Esophagus mucosa (tissue), 1 donor: ENCODE results near the gene TSPAN2. TPM values are rescaled to one million over a fixed set of nuclear protein-coding genes. Genes with fewer than 3 reads are reported as not detected.

Source experiments
- ATAC-seq: fragments of 200-7000 bp; cut with Tn5 transposase; one replicate; pipeline ENCODE4 v1.9.1; 2020
- total RNA-seq: library from RNA; stranded (reverse); gene quantifications from one replicate; pipeline ENCODE4 v1.2.4, GENCODE V29; 2023
- donor health status: DM: yes; HTN: yes; CAD: no.

TSPAN2 gene
- 0.68 TPM for total RNA-seq

- ATAC-seq, result peak; percentile 64
Observed at GRCh38 chr1:115089420-115090185, at the start of gene TSPAN2. Gene TSPAN2 (minus strand): TSS chr1:115089503. CDS start chr1:115089432, 71 bp downstream.

DNA sequence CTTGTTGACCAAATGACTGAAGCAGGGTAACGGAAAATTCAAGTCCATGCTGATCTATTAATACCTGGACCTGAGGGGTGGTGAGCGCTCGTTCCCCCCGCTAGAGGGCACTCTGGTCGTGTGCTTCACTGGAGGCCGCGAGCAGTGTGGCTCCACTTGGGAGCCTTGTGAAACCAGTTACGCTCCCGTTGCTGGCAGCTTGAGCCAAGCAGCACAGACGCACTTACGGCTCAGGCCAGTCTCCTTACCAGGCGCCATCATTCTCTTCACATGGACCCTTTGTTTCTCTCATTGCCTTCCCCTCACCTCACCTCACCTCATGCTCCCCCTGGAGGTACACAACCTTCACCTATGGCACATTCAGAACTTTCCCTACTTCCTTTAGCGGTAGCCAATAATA, 49.7 kb upstream of the TSPAN2 start:
- peak; percentile 96 for ATAC-seq

DNA sequence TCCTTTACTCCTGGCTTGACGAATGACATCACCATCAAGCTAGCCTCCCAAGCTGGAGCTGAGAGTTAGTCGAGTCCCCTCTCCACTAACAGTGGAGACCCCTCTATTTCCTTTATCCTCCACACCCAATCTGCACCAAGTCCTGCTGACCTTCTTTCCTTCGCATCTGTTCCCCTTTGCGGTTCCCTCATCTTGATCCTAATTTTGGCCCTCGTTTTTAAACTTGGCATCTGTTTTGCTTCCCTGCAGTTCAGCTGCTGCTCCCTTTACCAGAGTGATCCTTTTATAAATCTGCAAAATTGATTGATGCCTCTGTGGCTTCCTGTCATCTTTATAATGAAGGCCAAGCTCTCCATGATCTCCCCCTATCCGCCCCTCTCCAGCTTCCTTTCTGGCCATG, 49.0 kb upstream of the TSPAN2 start:
- no peak for ATAC-seq

GRCh38 chr1:115137191-115137590, 47.9 kb upstream of the TSPAN2 start:
- no peak for ATAC-seq

DNA sequence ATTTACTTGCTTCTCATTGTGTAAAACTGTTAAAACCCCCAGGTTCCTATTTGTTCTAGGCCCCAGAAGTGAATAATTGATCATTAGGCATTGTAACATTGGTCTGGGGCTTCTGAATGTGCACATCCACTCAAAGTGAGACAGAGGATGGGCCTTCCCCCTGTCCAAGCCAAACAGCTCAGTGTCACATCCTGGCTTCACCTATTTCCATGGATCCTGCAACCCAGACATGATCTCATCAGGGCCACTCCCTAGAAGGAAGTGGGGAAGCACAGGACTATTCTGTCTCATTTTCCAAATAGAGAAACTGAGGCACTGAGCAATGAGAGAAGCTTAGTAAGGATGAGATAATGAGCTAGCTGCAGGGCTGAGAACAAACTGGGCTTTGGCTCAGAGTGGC, 47.4 kb upstream of the TSPAN2 start:
- no peak for ATAC-seq

DNA sequence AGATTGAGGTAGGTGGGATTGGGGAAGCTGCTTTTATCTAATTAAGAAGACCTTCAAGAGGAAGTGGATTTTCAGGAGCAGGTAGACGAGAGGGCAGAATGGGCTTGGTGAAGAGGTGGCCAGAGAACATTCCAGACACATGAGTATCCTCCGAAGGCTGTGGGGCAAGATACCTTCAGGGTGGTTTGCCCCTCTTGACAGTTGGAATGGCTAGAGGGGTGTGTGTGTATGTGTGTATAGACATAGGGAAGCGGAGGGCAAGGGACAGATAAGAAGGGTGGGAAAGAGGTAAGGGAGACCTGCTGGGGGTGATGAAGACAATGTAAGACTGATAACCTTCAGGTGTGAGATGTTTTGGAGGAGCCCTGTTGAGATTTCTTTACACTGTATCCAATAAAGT, 46.8 kb upstream of the TSPAN2 start:
- ATAC-seq, result no peak

- no peak for ATAC-seq
Observed at GRCh38 chr1:115135681-115136080, 46.4 kb upstream of the TSPAN2 start.

DNA sequence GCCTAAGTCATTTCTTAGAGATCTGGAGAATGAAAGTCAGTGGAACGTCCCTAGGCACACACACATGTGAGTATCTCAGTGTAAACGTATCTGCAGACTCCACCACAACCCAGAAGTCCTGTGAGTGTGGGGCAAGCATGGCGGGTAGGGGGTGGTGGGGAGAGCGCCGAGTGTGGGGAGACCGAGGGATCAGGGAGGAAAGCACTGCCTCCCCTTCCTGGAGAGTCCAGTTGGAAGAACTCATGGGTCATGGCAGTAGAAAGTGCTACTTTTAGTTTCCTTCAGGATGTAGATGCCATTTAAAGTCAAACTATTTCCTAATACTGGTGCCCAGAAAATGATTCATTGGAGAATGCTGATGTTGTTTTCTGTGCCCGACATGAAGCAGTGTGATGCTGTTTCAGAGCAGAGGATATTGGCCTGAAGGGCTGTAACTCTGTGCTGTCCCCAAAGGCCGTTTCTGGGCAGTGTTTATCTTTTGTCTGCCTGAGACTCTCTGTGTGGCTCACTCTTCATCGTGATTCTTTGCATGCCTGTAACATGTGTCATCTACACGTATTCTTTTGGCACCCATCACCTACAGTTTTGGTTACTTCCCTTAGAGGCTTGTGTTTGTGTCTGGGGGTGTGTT, 45.7 kb upstream of the TSPAN2 start:
- ATAC-seq, result no peak

GRCh38 chr1:115134231-115134630, 44.9 kb upstream of the TSPAN2 start:
- no peak for ATAC-seq

DNA sequence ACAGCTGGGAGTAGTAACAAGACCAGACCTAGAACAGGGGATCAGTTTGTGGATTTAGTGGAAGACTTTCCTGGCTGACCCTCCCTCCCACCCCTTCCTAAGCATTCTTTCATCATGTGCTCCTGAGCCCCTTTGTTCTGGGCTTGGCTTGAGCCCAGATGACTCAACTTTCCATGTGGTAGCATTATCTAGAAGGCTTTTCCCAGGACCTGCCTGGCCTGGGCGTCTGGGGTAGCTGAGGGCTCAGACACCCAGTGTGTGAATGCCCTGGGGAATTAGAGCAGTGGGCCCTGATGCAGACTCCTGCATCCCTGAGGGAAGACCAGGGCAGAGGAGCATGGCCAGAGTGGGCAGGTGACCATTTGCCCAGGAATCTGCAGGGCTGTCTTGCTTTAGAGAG, 44.1 kb upstream of the TSPAN2 start:
- no peak for ATAC-seq

DNA sequence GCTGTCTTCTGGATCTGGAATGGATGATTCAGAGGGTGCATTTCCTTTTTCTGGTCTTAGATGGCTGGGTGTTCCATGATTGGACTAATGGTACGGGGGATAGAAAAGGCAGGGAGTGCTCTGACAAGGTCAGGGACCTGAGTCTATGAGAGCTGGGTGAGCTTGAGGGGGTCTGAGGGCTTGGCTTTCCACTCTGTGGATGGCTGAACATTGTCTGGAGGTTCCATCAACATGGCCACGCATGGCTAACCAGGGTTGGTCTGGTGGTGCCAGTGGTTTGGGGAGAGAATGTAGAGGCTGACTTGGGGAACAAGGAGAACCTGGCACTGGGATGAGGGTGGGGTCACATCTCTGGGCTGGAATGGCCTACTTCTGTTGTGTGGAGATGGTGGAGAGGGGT, 41.5 kb upstream of the TSPAN2 start:
- ATAC-seq, result no peak

GRCh38 chr1:115129071-115129640, 39.9 kb upstream of the TSPAN2 start:
- ATAC-seq, result no peak

DNA sequence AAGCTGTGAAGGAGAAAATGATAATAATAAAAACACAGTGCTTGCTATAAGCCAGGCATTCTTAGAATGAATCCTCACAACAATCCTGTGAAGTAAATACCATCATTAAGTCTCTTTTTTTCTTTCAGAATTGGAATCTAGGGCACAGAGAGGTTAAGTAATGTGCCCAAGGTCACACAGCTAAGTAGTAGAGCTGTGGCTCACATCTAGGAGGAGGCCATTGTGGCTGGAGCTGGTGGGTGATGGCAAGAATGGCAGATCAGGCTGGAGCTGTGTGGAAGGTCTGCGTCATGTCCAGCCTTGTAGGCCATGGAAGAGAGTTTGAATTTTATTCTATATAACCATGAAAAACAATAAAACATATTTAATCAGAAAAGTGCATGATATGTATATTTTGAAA, 38.2 kb upstream of the TSPAN2 start:
- ATAC-seq, result no peak

- no peak for ATAC-seq
Observed at GRCh38 chr1:115126516-115126915, 37.2 kb upstream of the TSPAN2 start.

DNA sequence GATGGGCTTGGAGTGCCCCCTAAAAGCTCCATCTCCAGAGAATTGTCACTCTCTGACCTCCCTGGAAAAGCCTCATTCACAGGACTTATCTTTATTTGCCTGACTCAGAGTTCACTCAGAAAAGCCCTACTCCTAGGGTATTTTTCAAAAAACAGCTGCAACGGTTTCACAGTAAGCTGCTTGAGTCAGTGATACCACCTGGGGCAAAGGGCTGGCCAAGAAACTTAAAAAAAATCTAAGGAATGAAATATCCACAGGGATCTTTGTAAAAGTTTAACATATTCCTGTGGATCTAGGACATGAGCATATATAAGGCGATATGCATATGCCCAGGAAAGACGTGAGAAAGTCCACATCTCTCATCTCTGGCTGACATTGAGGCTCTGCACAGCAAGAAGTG, 33.8 kb upstream of the TSPAN2 start:
- ATAC-seq, result no peak

GRCh38 chr1:115121793-115122192, 32.5 kb upstream of the TSPAN2 start:
- no peak for ATAC-seq

GRCh38 chr1:115120296-115120695, 31.0 kb upstream of the TSPAN2 start:
- ATAC-seq, result no peak

DNA sequence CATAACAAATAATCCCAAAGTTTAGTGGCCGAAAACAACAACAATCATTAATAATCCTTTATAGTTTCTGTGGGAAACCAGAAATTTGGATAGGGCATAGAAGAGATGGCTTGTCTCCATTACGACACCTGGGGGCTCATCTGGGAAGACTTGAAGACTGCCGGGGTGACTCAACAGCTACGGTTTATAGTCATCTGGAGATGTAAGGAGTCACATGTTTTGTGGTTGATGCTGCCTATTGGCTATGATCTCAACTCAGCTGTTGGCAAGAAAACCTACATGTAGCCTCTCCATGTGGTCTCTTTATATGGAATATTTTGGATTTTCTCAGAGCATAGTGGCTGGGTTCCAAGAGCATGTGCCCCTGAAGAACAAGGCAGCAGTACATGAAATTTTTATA, 29.3 kb upstream of the TSPAN2 start:
- ATAC-seq, result no peak

DNA sequence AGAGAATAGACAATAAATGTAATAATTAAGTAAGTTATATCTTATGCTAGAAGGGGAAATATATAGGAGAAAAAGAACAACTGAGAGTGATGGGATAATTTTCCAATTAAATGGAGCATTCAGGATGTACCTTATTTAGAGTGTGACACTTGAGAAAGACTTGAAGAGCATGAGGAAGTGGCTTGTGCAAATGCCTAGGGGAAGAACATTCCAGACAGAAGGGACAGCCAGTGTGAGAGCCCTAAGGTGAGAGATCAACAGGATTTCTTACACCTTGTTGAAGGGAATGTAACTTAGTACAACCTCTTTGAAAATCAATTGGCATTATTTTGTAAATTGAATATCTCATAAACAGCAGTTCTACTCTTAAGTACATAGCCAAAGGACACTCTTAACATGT, 28.8 kb upstream of the TSPAN2 start:
- no peak for ATAC-seq

- ATAC-seq, result no peak
Observed at GRCh38 chr1:115117298-115117697, 28.0 kb upstream of the TSPAN2 start.

DNA sequence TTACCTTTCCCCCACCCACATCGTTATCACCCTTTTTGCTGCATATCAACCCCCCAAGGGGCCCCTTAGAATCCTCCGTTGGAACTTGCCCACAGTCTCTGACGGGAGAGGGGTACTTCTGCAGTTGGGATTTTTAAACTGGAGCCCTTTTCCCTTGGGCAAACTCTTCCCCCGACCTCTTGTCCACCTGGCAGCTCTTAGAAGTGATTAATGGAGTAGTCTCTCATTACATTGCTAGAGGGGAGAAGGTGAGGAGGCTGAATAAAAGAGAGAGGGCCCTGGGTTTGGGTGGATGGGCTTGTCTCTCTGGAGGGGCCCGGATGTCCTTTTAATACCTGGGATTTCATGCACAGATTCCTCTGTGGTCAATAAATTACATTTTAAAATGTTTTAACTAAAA, 27.2 kb upstream of the TSPAN2 start:
- no peak for ATAC-seq

DNA sequence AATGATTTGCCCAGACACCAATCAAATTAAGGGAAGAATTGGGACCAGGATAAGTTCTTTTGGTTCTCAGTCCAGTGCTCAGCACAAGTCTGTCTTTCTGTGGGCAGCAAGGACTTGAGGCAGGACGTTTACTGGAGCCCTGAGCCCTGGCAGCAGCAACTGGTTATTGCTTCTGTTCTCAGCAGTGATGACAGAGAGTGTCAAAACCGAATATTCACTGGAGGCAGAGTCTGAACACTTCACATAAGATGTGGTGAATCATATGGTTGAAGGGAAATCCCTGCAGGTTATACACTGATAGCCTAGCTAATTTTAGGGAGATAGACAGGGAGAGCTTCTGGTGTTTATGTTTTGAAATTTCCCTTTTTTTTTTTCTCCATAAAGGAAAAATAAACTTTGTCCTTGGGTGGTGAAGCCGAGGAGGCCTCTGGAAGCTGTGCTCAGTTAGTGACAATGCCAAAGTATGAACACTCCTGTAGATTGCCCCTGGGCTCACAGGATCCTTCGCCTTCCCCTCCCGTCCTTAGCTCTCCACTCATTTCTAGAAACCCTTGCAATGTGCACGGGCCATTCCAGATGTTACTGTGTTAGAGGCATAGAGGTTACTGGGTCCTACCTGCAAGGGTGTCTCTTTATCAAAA, 26.3 kb upstream of the TSPAN2 start:
- no peak for ATAC-seq

DNA sequence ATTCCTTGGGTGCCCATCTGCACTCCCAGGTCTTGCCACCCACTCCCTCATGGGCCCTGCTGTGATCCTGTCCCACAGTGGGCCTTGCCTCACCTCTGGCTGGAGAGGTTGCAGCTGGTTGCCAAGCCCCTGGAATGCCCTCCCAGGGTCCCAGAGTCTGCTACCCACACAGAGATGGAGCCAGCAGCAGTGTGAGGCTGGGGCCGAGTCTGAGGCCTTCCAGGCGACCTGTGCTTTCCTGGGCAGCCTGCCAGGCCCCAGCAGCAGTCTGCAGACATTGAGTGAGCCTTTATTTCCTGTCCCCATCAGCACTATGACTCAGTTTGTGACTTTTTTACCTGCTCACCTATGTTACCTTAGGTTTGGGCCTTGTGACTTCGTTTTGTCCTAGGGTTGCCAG, 25.0 kb upstream of the TSPAN2 start:
- ATAC-seq, result peak; percentile 55

GRCh38 chr1:115113766-115114165, 24.5 kb upstream of the TSPAN2 start:
- ATAC-seq, result peak; percentile 21
